KMS-11 (cell line): ENCODE data around the gene LSP1.

Experiments
- H2AFZ ChIP-seq: fragments of 200-600 bp; sonication (generic); 2 replicates; pipeline ENCODE4 v1.6.1; 2016; ENCODE audit warnings: antibody characterized with exemption, mixed run types, low read depth
- H3K27ac ChIP-seq: fragments of 200-600 bp; sonication (generic); 2 replicates; pipeline ENCODE4 v1.6.1; 2016; ENCODE audit warnings: mild to moderate bottlenecking, mixed run types
- H3K27me3 ChIP-seq: fragments of 200-600 bp; sonication (generic); 2 replicates; pipeline ENCODE4 v1.6.1; 2017; ENCODE audit warnings: mild to moderate bottlenecking, low read depth, mixed run types, moderate library complexity; ENCODE audit not compliant: insufficient read depth
- H3K36me3 ChIP-seq: fragments of 200-600 bp; sonication (generic); 2 replicates; pipeline ENCODE4 v1.6.1; 2017; ENCODE audit warnings: mild to moderate bottlenecking, mixed run types; ENCODE audit not compliant: insufficient read depth
- H3K4me1 ChIP-seq: fragments of 200-600 bp; sonication (generic); 2 replicates; pipeline ENCODE4 v1.6.1; 2016; ENCODE audit warnings: mild to moderate bottlenecking, low read depth, mixed run types; ENCODE audit not compliant: poor library complexity, severe bottlenecking
- H3K4me2 ChIP-seq: fragments of 200-600 bp; sonication (generic); 2 replicates; pipeline ENCODE4 v1.7.0; 2016; ENCODE audit warnings: mild to moderate bottlenecking, mixed run types
- H3K4me3 ChIP-seq: fragments of 200-600 bp; sonication (generic); IDR thresholded peaks from 2 replicates; pipeline ENCODE4 v1.6.1; 2017; ENCODE audit warnings: low read depth, low read length, mixed read lengths; ENCODE audit not compliant: insufficient read depth
- H3K79me2 ChIP-seq: fragments of 200-600 bp; sonication (generic); 2 replicates; pipeline ENCODE4 v1.6.1; 2016; ENCODE audit warnings: low read depth, mixed run types; ENCODE audit not compliant: insufficient read depth
- H3K9ac ChIP-seq: fragments of 200-600 bp; sonication (generic); 2 replicates; pipeline ENCODE4 v1.6.1; 2016; ENCODE audit warnings: mild to moderate bottlenecking, mixed run types
- H4K20me1 ChIP-seq: fragments of 200-600 bp; sonication (generic); 2 replicates; pipeline ENCODE4 v1.6.1; 2016; ENCODE audit warnings: mild to moderate bottlenecking, mixed run types; ENCODE audit not compliant: insufficient read depth
- TF ChIP-seq, protein P1 (sequence below): fragments of 200-600 bp; sonication (generic); conservative IDR thresholded peaks from 2 replicates; pipeline ENCODE4 v1.6.1; 2017; ENCODE audit warnings: low read depth, mild to moderate bottlenecking, antibody characterized with exemption, low read length, moderate library complexity, mixed read lengths

The LSP1 gene

GRCh38 chr11:1913271-1914060 lies 60.6 kb downstream of the LSP1 start:
- Histone ChIP-seq H3K4me1 (no peaks in the 10 kb centered on the region), H3K4me3 (no peak overlapping the region), H3K4me2 (no peak overlapping the region), H2AFZ (no peak overlapping the region), H3K79me2 (no peaks in the 10 kb centered on the region), H3K27me3 (peaks cover 75% of the 10 kb centered on the region), H3K9ac (no peak overlapping the region), H3K36me3 (no peaks in the 10 kb centered on the region), H4K20me1 (no peaks in the 10 kb centered on the region), H3K27ac (no peak overlapping the region)
- TF ChIP-seq, protein P1, sequence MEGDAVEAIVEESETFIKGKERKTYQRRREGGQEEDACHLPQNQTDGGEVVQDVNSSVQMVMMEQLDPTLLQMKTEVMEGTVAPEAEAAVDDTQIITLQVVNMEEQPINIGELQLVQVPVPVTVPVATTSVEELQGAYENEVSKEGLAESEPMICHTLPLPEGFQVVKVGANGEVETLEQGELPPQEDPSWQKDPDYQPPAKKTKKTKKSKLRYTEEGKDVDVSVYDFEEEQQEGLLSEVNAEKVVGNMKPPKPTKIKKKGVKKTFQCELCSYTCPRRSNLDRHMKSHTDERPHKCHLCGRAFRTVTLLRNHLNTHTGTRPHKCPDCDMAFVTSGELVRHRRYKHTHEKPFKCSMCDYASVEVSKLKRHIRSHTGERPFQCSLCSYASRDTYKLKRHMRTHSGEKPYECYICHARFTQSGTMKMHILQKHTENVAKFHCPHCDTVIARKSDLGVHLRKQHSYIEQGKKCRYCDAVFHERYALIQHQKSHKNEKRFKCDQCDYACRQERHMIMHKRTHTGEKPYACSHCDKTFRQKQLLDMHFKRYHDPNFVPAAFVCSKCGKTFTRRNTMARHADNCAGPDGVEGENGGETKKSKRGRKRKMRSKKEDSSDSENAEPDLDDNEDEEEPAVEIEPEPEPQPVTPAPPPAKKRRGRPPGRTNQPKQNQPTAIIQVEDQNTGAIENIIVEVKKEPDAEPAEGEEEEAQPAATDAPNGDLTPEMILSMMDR, result no peak

DNA sequence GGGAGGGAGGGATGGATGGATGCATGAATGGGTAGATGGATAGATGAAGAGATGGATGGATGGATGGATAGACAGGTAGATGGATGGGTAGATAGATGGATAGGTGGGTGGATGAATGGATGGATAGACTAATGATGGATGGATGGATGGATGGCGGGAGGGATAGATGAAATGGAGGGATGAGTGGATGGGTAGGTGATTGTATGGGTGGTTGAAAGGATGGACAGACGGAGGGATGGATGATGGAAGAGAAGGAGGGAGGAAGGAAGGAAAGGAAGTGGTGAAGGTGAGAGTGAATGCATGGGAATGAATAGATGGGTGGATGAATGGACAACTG lies 62.9 kb downstream of the LSP1 start:
- no peak overlapping the region for H3K4me3 ChIP-seq
- H3K4me2 ChIP-seq, result no peak overlapping the region
- H3K4me1 ChIP-seq, result no peaks in the 10 kb centered on the region
- TF ChIP-seq, protein P1, result no peak
- H3K27ac ChIP-seq, result no peak overlapping the region
- H3K27me3 ChIP-seq, result peaks cover 63% of the 10 kb centered on the region
- no peak overlapping the region for H3K9ac ChIP-seq
- H2AFZ ChIP-seq, result no peak overlapping the region
- H4K20me1 ChIP-seq, result no peaks in the 10 kb centered on the region
- no peaks in the 10 kb centered on the region for H3K36me3 ChIP-seq
- H3K79me2 ChIP-seq, result no peaks in the 10 kb centered on the region

DNA sequence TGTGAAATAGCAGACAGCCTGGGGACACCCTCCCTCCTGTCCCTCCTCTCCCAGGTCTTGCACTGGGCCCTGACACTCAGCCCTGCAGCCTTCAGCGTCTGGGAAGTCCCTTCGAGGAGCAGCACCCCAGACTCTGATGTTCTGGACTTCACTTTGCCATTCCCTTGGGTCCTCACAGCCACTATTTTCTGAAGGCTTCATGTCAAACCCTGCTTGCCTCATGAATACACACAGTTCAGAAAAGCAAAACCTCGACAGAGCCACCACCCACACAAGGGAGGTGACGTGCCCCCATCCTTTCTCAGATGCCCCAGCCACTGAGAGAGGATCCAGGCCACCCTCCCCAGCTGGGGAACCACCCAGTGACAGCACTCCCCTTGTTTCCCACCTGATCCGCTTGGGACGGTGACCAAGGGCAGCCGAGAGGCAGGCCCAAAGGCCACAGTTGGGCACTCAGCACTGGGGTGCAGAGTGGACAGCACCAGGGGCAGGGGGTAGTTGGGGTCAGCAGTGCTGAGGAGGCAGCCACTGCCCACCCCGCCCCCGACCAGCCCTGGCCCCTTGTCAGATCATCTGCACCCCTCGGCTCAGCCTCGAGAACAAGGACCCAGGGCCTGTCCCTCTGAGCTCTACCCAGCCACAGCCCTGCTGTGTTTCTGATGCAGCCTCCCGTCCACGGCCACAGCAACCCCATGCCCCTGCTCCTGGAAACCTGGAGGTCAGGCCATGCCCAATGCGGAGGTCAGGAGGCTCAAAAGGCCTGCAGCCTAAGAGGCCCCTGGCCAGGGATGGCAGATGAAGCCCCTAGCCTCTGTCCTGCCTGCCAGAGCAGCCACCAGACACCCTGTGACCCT lies 63.5 kb downstream of the LSP1 start:
- no peak overlapping the region for H3K4me3 ChIP-seq
- H4K20me1 ChIP-seq, result no peaks in the 10 kb centered on the region
- H3K4me1 ChIP-seq, result no peaks in the 10 kb centered on the region
- no peaks in the 10 kb centered on the region for H3K36me3 ChIP-seq
- no peak overlapping the region for H2AFZ ChIP-seq
- no peak overlapping the region for H3K27ac ChIP-seq
- peaks cover 63% of the 10 kb centered on the region for H3K27me3 ChIP-seq
- TF ChIP-seq, protein P1, result no peak
- H3K4me2 ChIP-seq, result no peak overlapping the region
- H3K79me2 ChIP-seq, result no peaks in the 10 kb centered on the region
- H3K9ac ChIP-seq, result no peak overlapping the region

- no peak overlapping the region for H2AFZ ChIP-seq
- no peak overlapping the region for H3K4me2 ChIP-seq
- no peak overlapping the region for H3K4me3 ChIP-seq
- H3K36me3 ChIP-seq, result no peaks in the 10 kb centered on the region
- TF ChIP-seq, protein P1, result no peak
- H4K20me1 ChIP-seq, result no peaks in the 10 kb centered on the region
- no peak overlapping the region for H3K9ac ChIP-seq
- no peaks in the 10 kb centered on the region for H3K4me1 ChIP-seq
- H3K27me3 ChIP-seq, result peaks cover 63% of the 10 kb centered on the region
- no peaks in the 10 kb centered on the region for H3K79me2 ChIP-seq
- H3K27ac ChIP-seq, result no peak overlapping the region
These were observed 64.2 kb downstream of the LSP1 start for GRCh38 chr11:1916986-1917522.
